GM19238 (cell line): ENCODE data around the gene TAX1BP3.

Experiments
- DNase-seq: peaks from one replicate; pipeline ENCODE4 v3.0.0; 2011; ENCODE audit warnings: low spot score; ENCODE audit not compliant: insufficient read length

Gene TAX1BP3

GRCh38 chr17:3658784-3659449 lies 9.5 kb downstream of the TAX1BP3 start:
- DNase-seq = no peak

- DNase-seq = no peak
Measured at GRCh38 chr17:3657874-3658783, 10.2 kb downstream of the TAX1BP3 start.

- DNase-seq = no peak
Measured at GRCh38 chr17:3657588-3657869, 10.8 kb downstream of the TAX1BP3 start.

GRCh38 chr17:3656755-3657587 lies 11.4 kb downstream of the TAX1BP3 start:
- DNase-seq = no peak

- no peak for DNase-seq
Measured at GRCh38 chr17:3656353-3656752, 12.0 kb downstream of the TAX1BP3 start.

GRCh38 chr17:3655766-3656165 lies 12.6 kb downstream of the TAX1BP3 start:
- no peak for DNase-seq

- DNase-seq = peak; percentile 38
Measured at GRCh38 chr17:3647769-3648555, 20.4 kb downstream of the TAX1BP3 start.

- DNase-seq = no peak
Measured at GRCh38 chr17:3647251-3647650, 21.1 kb downstream of the TAX1BP3 start.

GRCh38 chr17:3645310-3645709 lies 23.1 kb downstream of the TAX1BP3 start:
- DNase-seq = no peak

- DNase-seq = no peak
Measured at GRCh38 chr17:3643889-3644349, 24.5 kb downstream of the TAX1BP3 start.

- DNase-seq = no peak
Measured at GRCh38 chr17:3641717-3642486, 26.5 kb downstream of the TAX1BP3 start.

GRCh38 chr17:3641014-3641413 lies 27.4 kb downstream of the TAX1BP3 start:
- no peak for DNase-seq

- no peak for DNase-seq
Measured at GRCh38 chr17:3639981-3640596, 28.3 kb downstream of the TAX1BP3 start.

- no peak for DNase-seq
Measured at GRCh38 chr17:3636908-3637373, 31.4 kb downstream of the TAX1BP3 start.

- DNase-seq = peak; percentile 99
Measured at GRCh38 chr17:3636154-3636907, 32.0 kb downstream of the TAX1BP3 start, which contains the start of the genes CTNS and SHPK. Gene CTNS (plus strand): TSS chr17:3636760. CDS start chr17:3640207, 3,447 bp downstream. Gene SHPK (minus strand): TSS chr17:3636250. CDS start chr17:3636219, 31 bp downstream.

- DNase-seq = no peak
Measured at GRCh38 chr17:3635474-3636153, 32.8 kb downstream of the TAX1BP3 start.

GRCh38 chr17:3632287-3632686 lies 36.1 kb downstream of the TAX1BP3 start:
- no peak for DNase-seq

- no peak for DNase-seq
Measured at GRCh38 chr17:3630781-3631180, 37.6 kb downstream of the TAX1BP3 start.
